Measurements from ENCODE around the gene KNCN.

KNCN gene

DNA sequence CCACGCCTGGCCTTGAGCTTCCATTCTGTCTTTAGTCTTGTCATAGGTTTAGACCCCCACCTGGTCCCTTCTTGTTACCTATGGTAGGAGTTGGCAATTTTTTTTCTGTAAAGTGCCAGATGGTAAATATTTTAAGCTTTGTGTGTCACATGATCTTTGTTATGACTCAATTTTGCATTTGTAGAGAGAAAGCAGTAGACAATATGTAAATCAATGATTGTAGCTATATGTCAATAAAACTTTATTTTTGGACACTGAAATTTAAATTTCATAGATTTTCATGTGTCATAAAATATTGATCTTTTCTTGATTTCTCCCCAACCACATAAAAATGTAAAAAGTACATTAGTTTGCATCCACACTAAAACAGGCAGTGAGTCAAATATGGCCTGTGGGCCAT is 44.6 kb upstream of the KNCN start:
- Histone ChIP-seq H3K79me2 (ENCODE audit: low read length) (no peaks in the 10 kb centered on the region), H2AFZ (ENCODE audit: low read length) (no peak overlapping the region), H3K4me3 (ENCODE audit: low read length) (no peak overlapping the region), H3K27me3 (replicated peaks; ENCODE audit: insufficient read depth, low read length) (no peaks in the 10 kb centered on the region), H3K4me2 (ENCODE audit: low read depth, low read length) (no peak overlapping the region), H3K36me3 (replicated peaks; ENCODE audit: insufficient read depth, low read length) (no peaks in the 10 kb centered on the region), H3K4me1 (ENCODE audit: low read length) (peaks cover 9% of the 10 kb centered on the region), H3K9me3 (replicated peaks; ENCODE audit: insufficient read depth, low read length) (no peaks in the 10 kb centered on the region), H3K9ac (ENCODE audit: low read length) (no peak overlapping the region), H3K9me2 (replicated peaks; ENCODE audit: insufficient read depth, low read length) (no peaks in the 10 kb centered on the region), H4K20me1 (ENCODE audit: insufficient read depth, low read length) (no peaks in the 10 kb centered on the region), H3K27ac (ENCODE audit: low read length) (no peak overlapping the region), H3F3A (ENCODE audit: insufficient read depth, low read length) (no peaks in the 10 kb centered on the region)
- DNase-seq: no peak
- TF ChIP-seq EZH2phosphoT487 (IDR thresholded peaks at IDR 0.05; ENCODE audit: low read length): no peak

DNA sequence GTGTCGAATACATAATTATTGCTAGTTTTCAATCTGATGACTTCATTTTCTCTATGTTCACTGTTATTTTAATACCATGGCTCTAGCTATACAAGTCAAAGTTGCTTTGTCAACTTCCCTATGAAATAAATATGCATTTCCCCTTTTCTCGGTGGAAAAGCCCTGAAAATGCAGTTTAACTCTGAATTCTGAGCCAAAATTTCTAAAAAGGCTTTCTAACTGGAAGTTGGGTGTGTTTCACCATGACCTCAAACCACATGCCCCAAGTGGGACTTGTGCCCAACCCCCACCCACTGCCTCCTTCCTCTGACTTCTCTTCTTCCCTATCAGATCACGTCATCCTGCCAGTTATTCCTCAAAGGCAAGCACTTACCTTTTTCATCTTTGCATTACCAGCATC is 43.7 kb upstream of the KNCN start:
- Histone ChIP-seq H3K4me3 (ENCODE audit: low read length) (no peak overlapping the region), H3K9me3 (replicated peaks; ENCODE audit: insufficient read depth, low read length) (no peaks in the 10 kb centered on the region), H2AFZ (ENCODE audit: low read length) (no peak overlapping the region), H3K27ac (ENCODE audit: low read length) (no peak overlapping the region), H4K20me1 (ENCODE audit: insufficient read depth, low read length) (no peaks in the 10 kb centered on the region), H3K36me3 (replicated peaks; ENCODE audit: insufficient read depth, low read length) (no peaks in the 10 kb centered on the region), H3K79me2 (ENCODE audit: low read length) (no peaks in the 10 kb centered on the region), H3K27me3 (replicated peaks; ENCODE audit: insufficient read depth, low read length) (no peaks in the 10 kb centered on the region), H3F3A (ENCODE audit: insufficient read depth, low read length) (no peaks in the 10 kb centered on the region), H3K9ac (ENCODE audit: low read length) (no peak overlapping the region), H3K9me2 (replicated peaks; ENCODE audit: insufficient read depth, low read length) (no peaks in the 10 kb centered on the region), H3K4me2 (ENCODE audit: low read depth, low read length) (no peak overlapping the region), H3K4me1 (ENCODE audit: low read length) (peaks cover 9% of the 10 kb centered on the region)
- DNase-seq: no peak
- TF ChIP-seq EZH2 (optimal IDR thresholded peaks at IDR 0.05; ENCODE audit: low read depth, low read length): no peak
- TF ChIP-seq, protein P1, sequence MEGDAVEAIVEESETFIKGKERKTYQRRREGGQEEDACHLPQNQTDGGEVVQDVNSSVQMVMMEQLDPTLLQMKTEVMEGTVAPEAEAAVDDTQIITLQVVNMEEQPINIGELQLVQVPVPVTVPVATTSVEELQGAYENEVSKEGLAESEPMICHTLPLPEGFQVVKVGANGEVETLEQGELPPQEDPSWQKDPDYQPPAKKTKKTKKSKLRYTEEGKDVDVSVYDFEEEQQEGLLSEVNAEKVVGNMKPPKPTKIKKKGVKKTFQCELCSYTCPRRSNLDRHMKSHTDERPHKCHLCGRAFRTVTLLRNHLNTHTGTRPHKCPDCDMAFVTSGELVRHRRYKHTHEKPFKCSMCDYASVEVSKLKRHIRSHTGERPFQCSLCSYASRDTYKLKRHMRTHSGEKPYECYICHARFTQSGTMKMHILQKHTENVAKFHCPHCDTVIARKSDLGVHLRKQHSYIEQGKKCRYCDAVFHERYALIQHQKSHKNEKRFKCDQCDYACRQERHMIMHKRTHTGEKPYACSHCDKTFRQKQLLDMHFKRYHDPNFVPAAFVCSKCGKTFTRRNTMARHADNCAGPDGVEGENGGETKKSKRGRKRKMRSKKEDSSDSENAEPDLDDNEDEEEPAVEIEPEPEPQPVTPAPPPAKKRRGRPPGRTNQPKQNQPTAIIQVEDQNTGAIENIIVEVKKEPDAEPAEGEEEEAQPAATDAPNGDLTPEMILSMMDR (IDR thresholded peaks at IDR 0.05; ENCODE audit: low read length): no peak
- TF ChIP-seq EZH2phosphoT487 (IDR thresholded peaks at IDR 0.05; ENCODE audit: low read length): no peak

DNA sequence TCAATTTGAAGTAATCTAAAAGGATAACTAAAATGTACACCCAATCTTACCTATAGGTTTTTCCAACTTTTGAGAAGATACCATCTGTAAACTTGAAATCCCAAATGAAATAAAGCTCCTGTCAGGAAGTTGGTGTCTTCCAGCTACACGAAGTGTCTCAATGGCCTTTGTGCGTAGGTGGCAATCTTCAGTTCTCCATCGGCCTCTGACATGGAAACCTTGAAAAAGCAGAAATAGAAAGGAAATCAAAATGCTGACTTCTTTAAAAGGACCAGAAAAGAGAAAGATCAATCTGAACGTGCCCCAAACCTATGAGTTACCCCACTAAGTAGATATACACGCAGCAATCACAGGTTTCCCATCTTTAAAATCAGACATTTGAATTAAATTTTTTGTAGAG is 42.6 kb upstream of the KNCN start:
- Histone ChIP-seq H4K20me1 (ENCODE audit: insufficient read depth, low read length) (no peaks in the 10 kb centered on the region), H3K9me2 (replicated peaks; ENCODE audit: insufficient read depth, low read length) (no peaks in the 10 kb centered on the region), H3K4me1 (ENCODE audit: low read length) (peaks cover 9% of the 10 kb centered on the region), H3K4me2 (ENCODE audit: low read depth, low read length) (no peak overlapping the region), H3K9ac (ENCODE audit: low read length) (no peak overlapping the region), H3K36me3 (replicated peaks; ENCODE audit: insufficient read depth, low read length) (no peaks in the 10 kb centered on the region), H3K79me2 (ENCODE audit: low read length) (no peaks in the 10 kb centered on the region), H3F3A (ENCODE audit: insufficient read depth, low read length) (no peaks in the 10 kb centered on the region), H3K9me3 (replicated peaks; ENCODE audit: insufficient read depth, low read length) (no peaks in the 10 kb centered on the region), H3K27ac (ENCODE audit: low read length) (no peak overlapping the region), H3K27me3 (replicated peaks; ENCODE audit: insufficient read depth, low read length) (no peaks in the 10 kb centered on the region), H3K4me3 (ENCODE audit: low read length) (no peak overlapping the region), H2AFZ (ENCODE audit: low read length) (no peak overlapping the region)
- no peak for TF ChIP-seq EZH2 (optimal IDR thresholded peaks at IDR 0.05; ENCODE audit: low read depth, low read length)
- DNase-seq: no peak

- no peak overlapping the region for H3K4me2 ChIP-seq (ENCODE audit: low read depth, low read length)
- H3K4me3 ChIP-seq (ENCODE audit: low read length): no peak overlapping the region
- no peaks in the 10 kb centered on the region for H3F3A ChIP-seq (ENCODE audit: insufficient read depth, low read length)
- no peaks in the 10 kb centered on the region for H3K36me3 ChIP-seq (replicated peaks; ENCODE audit: insufficient read depth, low read length)
- H3K79me2 ChIP-seq (ENCODE audit: low read length): no peaks in the 10 kb centered on the region
- TF ChIP-seq EZH2phosphoT487 (IDR thresholded peaks at IDR 0.05; ENCODE audit: low read length) (no peak), EZH2 (optimal IDR thresholded peaks at IDR 0.05; ENCODE audit: low read depth, low read length) (no peak)
- H3K9ac ChIP-seq (ENCODE audit: low read length): no peak overlapping the region
- no peaks in the 10 kb centered on the region for H3K9me3 ChIP-seq (replicated peaks; ENCODE audit: insufficient read depth, low read length)
- no peak overlapping the region for H2AFZ ChIP-seq (ENCODE audit: low read length)
- no peak overlapping the region for H3K27ac ChIP-seq (ENCODE audit: low read length)
- H4K20me1 ChIP-seq (ENCODE audit: insufficient read depth, low read length): no peaks in the 10 kb centered on the region
- H3K9me2 ChIP-seq (replicated peaks; ENCODE audit: insufficient read depth, low read length): no peaks in the 10 kb centered on the region
- no peaks in the 10 kb centered on the region for H3K27me3 ChIP-seq (replicated peaks; ENCODE audit: insufficient read depth, low read length)
- peaks cover 9% of the 10 kb centered on the region for H3K4me1 ChIP-seq (ENCODE audit: low read length)
- no peak for DNase-seq
These were observed 41.4 kb upstream of the KNCN start for GRCh38 chr1:46592823-46593222.

- Histone ChIP-seq H3K9me2 (replicated peaks; ENCODE audit: insufficient read depth, low read length) (no peaks in the 10 kb centered on the region), H3K27ac (ENCODE audit: low read length) (no peak overlapping the region), H3K9ac (ENCODE audit: low read length) (no peak overlapping the region), H3K4me2 (ENCODE audit: low read depth, low read length) (no peak overlapping the region), H3K4me1 (ENCODE audit: low read length) (peaks cover 9% of the 10 kb centered on the region), H3K9me3 (replicated peaks; ENCODE audit: insufficient read depth, low read length) (no peaks in the 10 kb centered on the region), H3K36me3 (replicated peaks; ENCODE audit: insufficient read depth, low read length) (no peaks in the 10 kb centered on the region), H3K79me2 (ENCODE audit: low read length) (no peaks in the 10 kb centered on the region), H3K27me3 (replicated peaks; ENCODE audit: insufficient read depth, low read length) (no peaks in the 10 kb centered on the region), H3F3A (ENCODE audit: insufficient read depth, low read length) (no peaks in the 10 kb centered on the region), H2AFZ (ENCODE audit: low read length) (no peak overlapping the region), H4K20me1 (ENCODE audit: insufficient read depth, low read length) (no peaks in the 10 kb centered on the region), H3K4me3 (ENCODE audit: low read length) (no peak overlapping the region)
- TF ChIP-seq EZH2 (optimal IDR thresholded peaks at IDR 0.05; ENCODE audit: low read depth, low read length) (no peak), EZH2phosphoT487 (IDR thresholded peaks at IDR 0.05; ENCODE audit: low read length) (no peak)
- TF ChIP-seq, protein P1 (IDR thresholded peaks at IDR 0.05; ENCODE audit: low read length): no peak
- no peak for DNase-seq
These were observed 38.1 kb upstream of the KNCN start for GRCh38 chr1:46589529-46589928.
